A549 (cell line): Measurements from ENCODE around the gene GALNTL6. TPM values are rescaled to one million over a fixed set of nuclear protein-coding genes. Genes with fewer than 3 reads are reported as not detected.

Source experiments
- ATAC-seq, 2 experiments: fragments of 200-7000 bp in 1 of 2; fragments of >200 bp in 1 of 2; cut with Nextera tagmentation in 1 of 2; cut with Tn5 transposase in 1 of 2; 3 replicates each; pipeline versions ENCODE4 v1.8.0 to v1.9.1; 2018 to 2020; ENCODE audit warnings: mild to moderate bottlenecking in 1 of 2, moderate library complexity in 1 of 2
- CTCF ChIA-PET: fragments of 300-600 bp; sonication (Branson Sonifier 250); formaldehyde crosslinking; extraction: SDS; loops from one replicate; lab custom pipeline; 2021; ENCODE audit warnings: antibody characterized with exemption, inconsistent platforms; lab: Yijun Ruan, JAX
- POLR2A ChIA-PET: fragments of 350-600 bp; formaldehyde crosslinking; extraction: SDS; loops from one replicate; lab custom pipeline; 2021; ENCODE audit warnings: antibody characterized with exemption, inconsistent platforms; lab: Yijun Ruan, JAX
- DNase-seq, 2 experiments: peaks; one replicate each; pipeline versions ENCODE4 v3.0.0 to v3.0.0-alpha.2; 2011 to 2016; ENCODE audit warnings: low read depth in 1 of 2, low spot score in 1 of 2
- FAIRE-seq: peaks from 2 replicates; lab custom pipeline; 2011; peaks lifted over from hg19 to GRCh38; lab: Jason Lieb, UNC
- H3K27ac ChIP-seq, 2 experiments: fragments of >200 bp; sonication (Bioruptor Twin); formaldehyde crosslinking; 3 replicates each; pipeline ENCODE4 v1.5.1; 2016 to 2017
- H3K4me1 ChIP-seq: fragments of >200 bp; sonication (Bioruptor Twin); formaldehyde crosslinking; 3 replicates; pipeline ENCODE4 v1.6.1; 2016
- H3K4me2 ChIP-seq: fragments of >200 bp; sonication (Bioruptor Twin); formaldehyde crosslinking; 3 replicates; pipeline ENCODE4 v1.6.1; 2016
- H3K4me3 ChIP-seq: fragments of >200 bp; sonication (Bioruptor Twin); formaldehyde crosslinking; 3 replicates; pipeline ENCODE4 v1.5.1; 2016
- H3K9me3 ChIP-seq: fragments of >200 bp; sonication (Bioruptor Twin); formaldehyde crosslinking; 3 replicates; pipeline ENCODE4 v1.6.1; 2016
- ATOH8 ChIP-seq: fragments of 250-450 bp; sonication (Bioruptor Pico); IDR thresholded peaks from 2 replicates; pipeline ENCODE4 v1.5.0; 2020; ENCODE audit warnings: low read depth, mild to moderate bottlenecking, moderate library complexity
- CEBPB ChIP-seq, 2 experiments: fragments of >200 bp in 1 of 2; sonication (Bioruptor Twin) in 1 of 2; formaldehyde crosslinking in 1 of 2; IDR thresholded peaks; 2 replicates each; pipeline ENCODE4 v1.6.1; 2012 to 2016
- CHD2 ChIP-seq: fragments of 150-350 bp; IDR thresholded peaks from 2 replicates; pipeline ENCODE4 v1.6.1; 2014; ENCODE audit warnings: low read length; ENCODE audit not compliant: partially characterized antibody
- ELK1 ChIP-seq: fragments of 150-350 bp; IDR thresholded peaks from 2 replicates; pipeline ENCODE4 v1.6.1; 2014; ENCODE audit warnings: low read depth, mild to moderate bottlenecking, low read length
- EP300 ChIP-seq, 2 experiments: fragments of >200 bp; sonication (Bioruptor Twin); formaldehyde crosslinking; IDR thresholded peaks; 2 replicates in 1 of 2; 3 replicates in 1 of 2; pipeline ENCODE4 v1.6.1; 2016 to 2017
- ESRRA ChIP-seq: fragments of 150-350 bp; IDR thresholded peaks from 2 replicates; pipeline ENCODE4 v1.6.1; 2014; ENCODE audit warnings: mild to moderate bottlenecking, low read length, borderline replicate concordance
- FOSB ChIP-seq: fragments of 250-450 bp; sonication (Bioruptor Pico); IDR thresholded peaks from 2 replicates; pipeline ENCODE4 v1.5.0; 2020; ENCODE audit warnings: mild to moderate bottlenecking, moderate library complexity
- FOSL2 ChIP-seq, 2 experiments: fragments of 450-650 bp in 1 of 2; fragments of >200 bp in 1 of 2; sonication (Bioruptor Twin) in 1 of 2; formaldehyde crosslinking; IDR thresholded peaks; 2 replicates each; pipeline versions ENCODE4 v1.5.0 to v1.6.1; 2016 to 2020; ENCODE audit warnings: mild to moderate bottlenecking in 1 of 2, moderate library complexity in 1 of 2
- HEYL ChIP-seq: fragments of 250-450 bp; sonication (Bioruptor Pico); IDR thresholded peaks from 2 replicates; pipeline ENCODE4 v1.8.0; 2021; ENCODE audit warnings: mild to moderate bottlenecking, moderate library complexity
- HOXA7 ChIP-seq: fragments of 250-450 bp; sonication (Bioruptor Pico); IDR thresholded peaks from 2 replicates; pipeline ENCODE4 v1.5.0; 2020; ENCODE audit warnings: mild to moderate bottlenecking, moderate library complexity
- HOXB13 ChIP-seq: fragments of 250-450 bp; sonication (Bioruptor Pico); IDR thresholded peaks from 2 replicates; pipeline ENCODE4 v1.5.0; 2020; ENCODE audit warnings: low read depth, mild to moderate bottlenecking, moderate library complexity
- HOXB5 ChIP-seq: fragments of 250-450 bp; sonication (Bioruptor Pico); IDR thresholded peaks from 2 replicates; pipeline ENCODE4 v1.5.0; 2020; ENCODE audit warnings: mild to moderate bottlenecking, moderate library complexity
- JUNB ChIP-seq: fragments of >200 bp; sonication (Bioruptor Twin); formaldehyde crosslinking; IDR thresholded peaks from 2 replicates; pipeline ENCODE4 v1.6.1; 2016
- KDM5A ChIP-seq: fragments of 200-600 bp; sonication (generic); IDR thresholded peaks from 2 replicates; pipeline ENCODE4 v1.6.1; 2016; ENCODE audit warnings: antibody characterized with exemption, mild to moderate bottlenecking
- MAFK ChIP-seq: fragments of 450-650 bp; IDR thresholded peaks from 2 replicates; pipeline ENCODE4 v1.6.1; 2014; ENCODE audit not compliant: partially characterized antibody
- MAX ChIP-seq: IDR thresholded peaks from 2 replicates; pipeline ENCODE4 v1.6.1; 2012
- NR3C1 ChIP-seq: fragments of >200 bp; sonication (Bioruptor Twin); formaldehyde crosslinking; IDR thresholded peaks from 3 replicates; pipeline ENCODE4 v1.6.1; 2017
- POLR2A ChIP-seq: IDR thresholded peaks from 2 replicates; pipeline ENCODE4 v1.6.1; 2012; ENCODE audit warnings: mild to moderate bottlenecking, low read length
- SMC3 ChIP-seq: fragments of >200 bp; sonication (Bioruptor Twin); formaldehyde crosslinking; IDR thresholded peaks from 3 replicates; pipeline ENCODE4 v1.6.1; 2018; ENCODE audit warnings: inconsistent platforms
- USF2 ChIP-seq: fragments of 450-650 bp; IDR thresholded peaks from 2 replicates; pipeline ENCODE4 v1.6.1; 2014; ENCODE audit warnings: antibody characterized with exemption
- ZNF302 ChIP-seq: fragments of 250-450 bp; sonication (Bioruptor Pico); IDR thresholded peaks from 2 replicates; pipeline ENCODE4 v1.9.0; 2021; ENCODE audit warnings: inconsistent platforms, mild to moderate bottlenecking, moderate library complexity
- WGBS: methylation state at CpG from one replicate; pipeline ENCODE4 v1.1.6; 2017; ENCODE audit errors: missing lambda C conversion rate; 5-methylcytosine and 5-hydroxymethylcytosine counted together
- polyA plus RNA-seq, 4 experiments: library from polyadenylated mRNA; depleted of rRNA in 3 of 4; stranded (reverse); fragments of >200 nt; fragmentation: RNase III in 1 of 4; extraction: RNeasy Plus Mini Kit Qiagen cat#74134 plus additional on column Dnase treatment in 1 of 4; gene quantifications; 2 replicates in 3 of 4; 3 replicates in 1 of 4; pipeline ENCODE4 v1.2.3, GENCODE V29; 2011 to 2017

GALNTL6 gene
- polyA plus RNA-seq, 2 of the 4 experiments (the other 2 are of a cell fraction) = 0.06 to 0.49 TPM

GRCh38 chr4:173052439-173052838 lies 1239.2 kb downstream of the GALNTL6 start:
- peak; percentile 44 to 72; a peak in 3 of 4 replicates for TF ChIP-seq CEBPB (IDR thresholded peaks at IDR 0.05)
- no peak for TF ChIP-seq HOXB5 (CRISPR knock-in tag)
- TF ChIP-seq, all 56 proteins: peak for 1
- Histone ChIP-seq H3K9me3 (no peaks in the 10 kb centered on the region), H3K27ac (no peak overlapping the region), H3K4me2 (no peak overlapping the region), H3K4me3 (no peak overlapping the region), H3K4me1 (0 out of 3 replicates have a peak, but pooled peaks cover 3% of the 10 kb centered on the region)
- ATAC-seq (no peak), DNase-seq (no peak), FAIRE-seq (no peak)
- ChIA-PET CTCF (no interaction called here), POLR2A (no interaction called here)
- 90% methylated on average over 2 of the region's 2 CpGs for WGBS

GRCh38 chr4:173056271-173056670 lies 1243.1 kb downstream of the GALNTL6 start:
- H3K4me2 ChIP-seq = no peak overlapping the region
- POLR2A ChIA-PET = no interaction called here
- FAIRE-seq (no peak), DNase-seq (no peak), ATAC-seq (no peak)
- no peak for TF ChIP-seq MAFK
- TF ChIP-seq NR3C1 = no peak
- TF ChIP-seq POLR2A = no peak
- no peak for TF ChIP-seq MAX
- no peak for TF ChIP-seq FOSB (CRISPR knock-in tag)
- no peak for TF ChIP-seq EP300 (IDR thresholded peaks at IDR 0.05)
- TF ChIP-seq ZNF302 (CRISPR knock-in tag) = no peak
- 82% methylated on average over 5 of the region's 5 CpGs for WGBS
- no peak overlapping the region for H3K27ac ChIP-seq
- CTCF ChIA-PET = interaction anchor here (1.1 kb wide), 1 partner anchor 9 kb away, joined by 3 read pairs; no protein-coding TSS in a partner anchor
- H3K4me1 ChIP-seq = 0 out of 3 replicates have a peak, but pooled peaks cover 3% of the 10 kb centered on the region
- H3K9me3 ChIP-seq = no peaks in the 10 kb centered on the region
- H3K4me3 ChIP-seq = no peak overlapping the region

GRCh38 chr4:173056710-173057109 lies 1243.5 kb downstream of the GALNTL6 start:
- FAIRE-seq = no peak
- ATAC-seq = no peak
- TF ChIP-seq POLR2A (no peak), ATOH8 (no peak), HOXA7 (CRISPR knock-in tag) (no peak), FOSL2 (IDR thresholded peaks at IDR 0.05) (no peak), FOSL2 (CRISPR knock-in tag; IDR thresholded peaks at IDR 0.05) (no peak), MAFK (no peak)
- no peak overlapping the region for H3K27ac ChIP-seq
- DNase-seq = no peak
- CTCF ChIA-PET = interaction anchor here (1.1 kb wide), 1 partner anchor 9 kb away, joined by 3 read pairs; no protein-coding TSS in a partner anchor
- H3K4me2 ChIP-seq = no peak overlapping the region
- no peak overlapping the region for H3K4me3 ChIP-seq
- 80% methylated on average over 2 of the region's 2 CpGs for WGBS
- H3K4me1 ChIP-seq = 0 out of 3 replicates have a peak, but pooled peaks cover 3% of the 10 kb centered on the region
- POLR2A ChIA-PET = no interaction called here
- H3K9me3 ChIP-seq = no peaks in the 10 kb centered on the region

- 24% methylated on average over 3 of the region's 3 CpGs for whole genome bisulfite sequencing
- FAIRE-seq (no peak), DNase-seq (no peak), ATAC-seq (no peak)
- H3K9me3 ChIP-seq = no peaks in the 10 kb centered on the region
- H3K4me3 ChIP-seq = no peak overlapping the region
- H3K27ac ChIP-seq = no peak overlapping the region
- H3K4me1 ChIP-seq = 0 out of 3 replicates have a peak, but pooled peaks cover 3% of the 10 kb centered on the region
- TF ChIP-seq ESRRA (no peak), JUNB (no peak), KDM5A (no peak), USF2 (no peak), NR3C1 (no peak), HEYL (no peak), HOXB13 (CRISPR knock-in tag) (no peak), SMC3 (no peak), CHD2 (no peak), ELK1 (no peak), ATOH8 (no peak)
- ChIA-PET CTCF (interaction anchor here (1.1 kb wide), 1 partner anchor 10 kb away, joined by 3 read pairs; no protein-coding TSS in a partner anchor), POLR2A (no interaction called here)
- peak overlapping the region; percentile 14; the same call in 2 of the 3 replicates for H3K4me2 ChIP-seq
Observed at GRCh38 chr4:173057442-173057841, 1244.2 kb downstream of the GALNTL6 start.
